ENCODE measurements around the gene TFCP2L1.
"Not testable (repeated sequence)": the region's sequence is repeated elsewhere in the genome, so short reads cannot be mapped to it uniquely, and the experiment has no call there.

DNA sequence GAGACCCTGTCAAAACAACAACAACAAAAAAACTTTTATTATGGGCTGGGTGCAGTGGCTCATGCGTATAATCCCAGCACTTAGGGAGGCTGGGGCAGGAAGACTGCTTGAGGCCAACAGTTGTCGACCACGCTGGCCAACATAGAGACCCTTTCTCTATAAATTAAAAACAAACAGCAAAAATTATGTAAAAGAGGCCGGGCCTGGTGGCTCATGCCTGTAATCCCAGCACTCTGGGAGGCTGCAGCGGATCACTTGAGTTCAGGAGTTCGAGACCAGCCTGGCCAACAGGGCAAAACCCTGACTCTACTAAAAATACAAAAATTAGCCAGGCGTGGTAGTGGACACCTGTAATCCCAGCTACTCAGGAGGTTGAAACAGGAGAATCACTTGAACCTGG lies 15.6 kb downstream of the TFCP2L1 start:
- TF ChIP-seq, protein P1, sequence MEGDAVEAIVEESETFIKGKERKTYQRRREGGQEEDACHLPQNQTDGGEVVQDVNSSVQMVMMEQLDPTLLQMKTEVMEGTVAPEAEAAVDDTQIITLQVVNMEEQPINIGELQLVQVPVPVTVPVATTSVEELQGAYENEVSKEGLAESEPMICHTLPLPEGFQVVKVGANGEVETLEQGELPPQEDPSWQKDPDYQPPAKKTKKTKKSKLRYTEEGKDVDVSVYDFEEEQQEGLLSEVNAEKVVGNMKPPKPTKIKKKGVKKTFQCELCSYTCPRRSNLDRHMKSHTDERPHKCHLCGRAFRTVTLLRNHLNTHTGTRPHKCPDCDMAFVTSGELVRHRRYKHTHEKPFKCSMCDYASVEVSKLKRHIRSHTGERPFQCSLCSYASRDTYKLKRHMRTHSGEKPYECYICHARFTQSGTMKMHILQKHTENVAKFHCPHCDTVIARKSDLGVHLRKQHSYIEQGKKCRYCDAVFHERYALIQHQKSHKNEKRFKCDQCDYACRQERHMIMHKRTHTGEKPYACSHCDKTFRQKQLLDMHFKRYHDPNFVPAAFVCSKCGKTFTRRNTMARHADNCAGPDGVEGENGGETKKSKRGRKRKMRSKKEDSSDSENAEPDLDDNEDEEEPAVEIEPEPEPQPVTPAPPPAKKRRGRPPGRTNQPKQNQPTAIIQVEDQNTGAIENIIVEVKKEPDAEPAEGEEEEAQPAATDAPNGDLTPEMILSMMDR (conservative IDR thresholded peaks at IDR 0.05; ENCODE audit: low read depth, low read length) = not testable (repeated sequence)
- TF ChIP-seq RCOR1 (IDR thresholded peaks at IDR 0.05; ENCODE audit: insufficient replicate concordance, low read length); RFX5 (IDR thresholded peaks at IDR 0.05; ENCODE audit: low read depth, low read length); FOS (IDR thresholded peaks at IDR 0.05; ENCODE audit: low read depth, low read length); POLR2A (IDR thresholded peaks at IDR 0.05; ENCODE audit: low read depth, low read length); SMC3 (IDR thresholded peaks at IDR 0.05; ENCODE audit: low read depth, low read length): not testable (repeated sequence)
